HL-60 (cell line): Measurements from ENCODE around the gene DNAJC8.

Source experiments
- CTCF ChIP-seq: IDR thresholded peaks from one replicate; pipeline ENCODE4 v1.5.1; 2011; ENCODE audit warnings: low read length, control low read depth, inconsistent platforms; ENCODE audit not compliant: insufficient read depth
- POLR2AphosphoS5 ChIP-seq: IDR thresholded peaks from 2 replicates; pipeline ENCODE4 v1.6.1; 2012; ENCODE audit warnings: low read depth
- REST ChIP-seq: IDR thresholded peaks from 2 replicates; pipeline ENCODE4 v1.6.1; 2012; ENCODE audit warnings: low read depth; ENCODE audit not compliant: insufficient replicate concordance

- TF ChIP-seq CTCF, result no peak
- no peak for TF ChIP-seq REST
- TF ChIP-seq POLR2AphosphoS5, result no peak
These were observed 74.9 kb downstream of the DNAJC8 start for GRCh38 chr1:28157894-28158293.
